ENCODE results near the gene OR52R1. TPM values are rescaled to one million over a fixed set of nuclear protein-coding genes. Genes with fewer than 3 reads are reported as not detected.

OR52R1 gene
- total and polyA plus RNA-seq, 2 experiments from 2014 or later = not detected

DNA sequence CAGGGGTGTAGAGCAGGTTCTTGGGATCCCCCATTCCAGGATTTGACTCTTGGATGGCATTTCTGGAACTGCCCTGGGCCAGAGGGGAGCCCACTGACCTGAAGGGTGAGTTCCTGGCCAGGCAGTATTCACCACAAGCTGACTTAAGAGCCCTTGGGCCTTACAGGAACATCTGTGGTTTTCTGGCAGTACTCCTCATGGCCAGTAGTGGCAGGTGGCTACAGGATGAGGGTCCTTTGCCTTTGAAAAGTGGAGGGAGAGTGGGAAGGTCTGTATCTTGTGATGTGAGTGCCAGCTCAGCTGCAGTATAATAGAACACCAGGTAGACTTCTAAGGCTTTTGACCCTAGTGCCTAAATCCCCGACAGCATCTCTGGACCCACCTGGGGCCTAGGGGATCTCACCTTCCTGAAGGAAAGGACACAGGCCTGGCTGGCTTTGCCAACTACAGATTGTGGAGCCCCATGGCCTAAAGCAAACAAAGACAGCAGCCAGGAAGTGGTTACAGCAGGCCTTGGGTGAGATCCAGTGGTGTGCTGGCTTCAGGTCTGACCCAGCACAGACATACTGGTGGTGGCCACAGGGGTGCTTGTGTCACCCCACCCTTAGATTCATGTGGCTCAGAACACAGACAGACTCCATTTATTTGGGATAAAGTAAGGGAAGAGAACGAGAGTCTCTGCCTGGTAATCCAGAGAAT, 35.8 kb upstream of the OR52R1 start:
- no peaks in the 10 kb centered on the region for H4K20me1 ChIP-seq (ENCODE audit: insufficient read depth, poor library complexity, severe bottlenecking)
- H3K4me2 ChIP-seq = no peak overlapping the region
- H3K4me3 ChIP-seq = no peak overlapping the region
- TF ChIP-seq EZH2 (IDR thresholded peaks at IDR 0.05; ENCODE audit: borderline replicate concordance) (no peak), EZH2phosphoT487 (IDR thresholded peaks at IDR 0.05; ENCODE audit: low read depth, severe bottlenecking, unreplicated experiment) (no peak)
- TF ChIP-seq, protein P1, sequence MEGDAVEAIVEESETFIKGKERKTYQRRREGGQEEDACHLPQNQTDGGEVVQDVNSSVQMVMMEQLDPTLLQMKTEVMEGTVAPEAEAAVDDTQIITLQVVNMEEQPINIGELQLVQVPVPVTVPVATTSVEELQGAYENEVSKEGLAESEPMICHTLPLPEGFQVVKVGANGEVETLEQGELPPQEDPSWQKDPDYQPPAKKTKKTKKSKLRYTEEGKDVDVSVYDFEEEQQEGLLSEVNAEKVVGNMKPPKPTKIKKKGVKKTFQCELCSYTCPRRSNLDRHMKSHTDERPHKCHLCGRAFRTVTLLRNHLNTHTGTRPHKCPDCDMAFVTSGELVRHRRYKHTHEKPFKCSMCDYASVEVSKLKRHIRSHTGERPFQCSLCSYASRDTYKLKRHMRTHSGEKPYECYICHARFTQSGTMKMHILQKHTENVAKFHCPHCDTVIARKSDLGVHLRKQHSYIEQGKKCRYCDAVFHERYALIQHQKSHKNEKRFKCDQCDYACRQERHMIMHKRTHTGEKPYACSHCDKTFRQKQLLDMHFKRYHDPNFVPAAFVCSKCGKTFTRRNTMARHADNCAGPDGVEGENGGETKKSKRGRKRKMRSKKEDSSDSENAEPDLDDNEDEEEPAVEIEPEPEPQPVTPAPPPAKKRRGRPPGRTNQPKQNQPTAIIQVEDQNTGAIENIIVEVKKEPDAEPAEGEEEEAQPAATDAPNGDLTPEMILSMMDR (IDR thresholded peaks at IDR 0.05; ENCODE audit: poor library complexity) = no peak
- no peaks in the 10 kb centered on the region for H3K9me2 ChIP-seq (replicated peaks; ENCODE audit: insufficient read depth)
- no peak overlapping the region for H3K27ac ChIP-seq
- H2AFZ ChIP-seq = no peak overlapping the region
- DNase-seq (ENCODE audit: low spot score) = no peak
- no peaks in the 10 kb centered on the region for H3K27me3 ChIP-seq
- no peaks in the 10 kb centered on the region for H3K36me3 ChIP-seq (replicated peaks; ENCODE audit: insufficient read depth, low read depth)
- 97% methylated on average over 2 of the region's 2 CpGs for WGBS (ENCODE audit: low lambda C conversion rate, missing lambda C conversion rate)
- no peaks in the 10 kb centered on the region for H3K9me3 ChIP-seq (ENCODE audit: low read depth)
- H3K4me1 ChIP-seq (ENCODE audit: insufficient read depth) = no peaks in the 10 kb centered on the region
- no peaks in the 10 kb centered on the region for H3K79me2 ChIP-seq

DNA sequence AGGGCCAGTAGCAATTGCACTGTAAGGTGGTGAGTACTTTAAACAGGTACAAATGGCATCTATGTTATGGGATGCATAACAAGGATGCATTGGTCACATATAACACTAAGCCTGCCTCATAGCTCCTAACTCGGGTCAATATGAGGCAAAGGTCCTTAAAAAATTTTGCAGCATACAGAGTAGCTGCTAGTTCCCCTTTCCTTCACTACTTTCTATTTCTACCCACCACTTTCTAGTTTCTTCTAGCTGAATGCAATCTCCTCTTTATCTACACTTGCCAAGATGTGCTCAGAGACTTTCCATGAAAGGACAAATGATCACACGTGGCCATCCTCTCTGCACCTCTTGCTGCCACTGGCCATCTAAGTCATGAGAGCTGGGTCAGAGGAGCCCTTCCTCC, 26.7 kb upstream of the OR52R1 start:
- H2AFZ ChIP-seq = no peak overlapping the region
- no peak overlapping the region for H3K4me2 ChIP-seq
- H3K4me3 ChIP-seq = no peak overlapping the region
- no peaks in the 10 kb centered on the region for H3K36me3 ChIP-seq (replicated peaks; ENCODE audit: insufficient read depth, low read depth)
- H3K79me2 ChIP-seq = no peaks in the 10 kb centered on the region
- H4K20me1 ChIP-seq (ENCODE audit: insufficient read depth, poor library complexity, severe bottlenecking) = no peaks in the 10 kb centered on the region
- TF ChIP-seq EZH2 (IDR thresholded peaks at IDR 0.05; ENCODE audit: borderline replicate concordance) (no peak), EZH2phosphoT487 (IDR thresholded peaks at IDR 0.05; ENCODE audit: low read depth, severe bottlenecking, unreplicated experiment) (no peak)
- TF ChIP-seq, protein P1 (IDR thresholded peaks at IDR 0.05; ENCODE audit: poor library complexity) = no peak
- 70% methylated on average over 2 of the region's 2 CpGs for WGBS (ENCODE audit: low lambda C conversion rate, missing lambda C conversion rate)
- H3K27me3 ChIP-seq = no peaks in the 10 kb centered on the region
- no peaks in the 10 kb centered on the region for H3K4me1 ChIP-seq (ENCODE audit: insufficient read depth)
- H3K9me3 ChIP-seq (ENCODE audit: low read depth) = no peaks in the 10 kb centered on the region
- DNase-seq (ENCODE audit: low spot score) = no peak
- H3K27ac ChIP-seq = no peak overlapping the region
- H3K9me2 ChIP-seq (replicated peaks; ENCODE audit: insufficient read depth) = no peaks in the 10 kb centered on the region

DNA sequence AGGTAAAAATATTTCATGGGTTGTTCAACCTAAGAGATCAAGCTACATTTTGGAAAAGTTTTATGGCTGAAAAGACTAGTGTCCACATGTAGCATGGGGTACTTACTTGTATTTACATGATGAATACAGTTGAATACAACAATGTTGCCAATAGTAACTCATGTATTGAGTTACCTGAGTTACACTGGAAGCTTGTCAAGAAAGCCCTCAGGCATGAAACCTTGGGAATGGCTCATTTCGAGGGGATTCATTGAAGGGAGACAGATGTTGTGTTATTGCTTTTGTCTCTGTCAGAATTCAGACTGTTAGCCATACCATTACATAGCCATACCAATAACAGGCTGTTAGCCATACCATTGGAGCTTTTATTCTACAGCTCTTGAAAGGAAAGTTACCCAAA, 26.2 kb upstream of the OR52R1 start:
- WGBS (ENCODE audit: low lambda C conversion rate, missing lambda C conversion rate) = 47% methylated on average over 1 of the region's 1 CpG
- H3K9me3 ChIP-seq (ENCODE audit: low read depth) = no peaks in the 10 kb centered on the region
- no peaks in the 10 kb centered on the region for H3K4me1 ChIP-seq (ENCODE audit: insufficient read depth)
- H3K4me2 ChIP-seq = no peak overlapping the region
- no peak overlapping the region for H3K27ac ChIP-seq
- no peaks in the 10 kb centered on the region for H3K79me2 ChIP-seq
- no peak overlapping the region for H2AFZ ChIP-seq
- H4K20me1 ChIP-seq (ENCODE audit: insufficient read depth, poor library complexity, severe bottlenecking) = no peaks in the 10 kb centered on the region
- no peak for DNase-seq (ENCODE audit: low spot score)
- H3K9me2 ChIP-seq (replicated peaks; ENCODE audit: insufficient read depth) = no peaks in the 10 kb centered on the region
- H3K36me3 ChIP-seq (replicated peaks; ENCODE audit: insufficient read depth, low read depth) = no peaks in the 10 kb centered on the region
- H3K4me3 ChIP-seq = no peak overlapping the region
- no peaks in the 10 kb centered on the region for H3K27me3 ChIP-seq
- TF ChIP-seq EZH2 (IDR thresholded peaks at IDR 0.05; ENCODE audit: borderline replicate concordance) = no peak
- no peak for TF ChIP-seq EZH2phosphoT487 (IDR thresholded peaks at IDR 0.05; ENCODE audit: low read depth, severe bottlenecking, unreplicated experiment)
- TF ChIP-seq, protein P1 (IDR thresholded peaks at IDR 0.05; ENCODE audit: poor library complexity) = no peak

Data from hepatocyte (in vitro differentiated cells).